HS-5 (cell line): Measurements from ENCODE around the gene OSBPL9.
A peak's percentile ranks its signal among the peaks of the same experiment; 100 is the strongest.

Experiments used
- DNase-seq: peaks from one replicate; pipeline ENCODE4 v3.0.0-alpha.2; 2012; ENCODE audit warnings: low read depth

Gene OSBPL9

DNA sequence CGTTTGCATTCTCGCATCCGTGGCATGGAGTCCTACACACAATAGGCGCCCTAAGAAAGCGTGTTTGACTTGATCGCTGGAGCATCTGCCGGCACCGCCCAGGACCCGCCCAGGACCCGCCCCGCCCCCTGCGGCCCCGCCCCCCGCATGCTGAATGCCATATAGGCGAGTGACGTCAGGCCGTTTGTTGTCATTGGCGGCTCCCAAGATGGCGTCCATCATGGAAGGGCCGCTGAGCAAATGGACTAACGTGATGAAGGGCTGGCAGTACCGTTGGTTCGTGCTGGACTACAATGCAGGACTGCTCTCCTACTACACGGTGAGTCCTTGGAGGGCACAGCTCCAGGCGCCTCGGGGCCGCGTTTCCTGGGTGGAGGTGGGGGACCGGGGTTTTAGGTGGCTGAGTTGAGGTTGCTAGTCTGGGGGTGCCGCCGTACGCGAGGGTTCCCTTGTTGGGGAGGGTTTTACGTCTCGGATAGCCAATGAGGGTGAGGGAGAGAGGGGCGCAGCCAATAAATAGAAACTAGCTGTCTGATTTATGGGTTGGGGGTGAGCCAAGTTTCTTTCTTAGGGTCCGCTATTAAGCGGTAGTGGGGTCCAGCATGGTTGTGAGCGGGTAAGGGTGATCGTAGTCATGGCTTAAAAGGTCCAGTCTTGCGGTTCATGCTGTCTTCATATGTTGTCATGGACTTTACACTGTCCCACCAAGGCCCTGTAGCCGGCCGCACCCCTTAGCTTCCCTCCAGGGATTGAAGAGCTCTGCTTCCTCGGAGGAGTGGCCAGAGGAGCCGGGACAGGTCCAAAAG lies at the start of gene OSBPL9:
Gene OSBPL9 (plus strand): TSS at position 190 of the 806 bp plus-strand sequence. CDS start 19 bp downstream, at position 209.
- peak; percentile 84 for DNase-seq

DNA sequence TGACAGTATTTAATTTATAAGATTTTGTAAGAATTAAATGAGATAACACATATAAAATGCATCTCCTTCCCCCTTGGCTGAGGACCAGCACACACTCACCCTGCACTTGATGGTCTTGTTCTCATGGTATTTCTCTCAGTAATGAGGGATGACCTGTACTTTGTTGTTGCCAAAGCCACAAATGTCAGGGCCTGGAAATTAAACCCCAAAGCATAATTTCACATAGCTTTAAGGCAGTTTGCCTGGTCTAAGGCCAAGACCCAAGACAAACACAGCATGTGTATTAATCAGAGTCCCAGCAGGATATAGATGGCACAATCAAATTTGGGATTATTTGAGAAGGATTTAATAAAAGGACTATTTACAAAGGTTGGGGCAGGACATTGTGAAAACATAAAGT lies 49.2 kb upstream of the OSBPL9 start:
- peak; percentile 84 for DNase-seq

GRCh38 chr1:51568231-51568935 lies 48.5 kb upstream of the OSBPL9 start:
- no peak for DNase-seq

DNA sequence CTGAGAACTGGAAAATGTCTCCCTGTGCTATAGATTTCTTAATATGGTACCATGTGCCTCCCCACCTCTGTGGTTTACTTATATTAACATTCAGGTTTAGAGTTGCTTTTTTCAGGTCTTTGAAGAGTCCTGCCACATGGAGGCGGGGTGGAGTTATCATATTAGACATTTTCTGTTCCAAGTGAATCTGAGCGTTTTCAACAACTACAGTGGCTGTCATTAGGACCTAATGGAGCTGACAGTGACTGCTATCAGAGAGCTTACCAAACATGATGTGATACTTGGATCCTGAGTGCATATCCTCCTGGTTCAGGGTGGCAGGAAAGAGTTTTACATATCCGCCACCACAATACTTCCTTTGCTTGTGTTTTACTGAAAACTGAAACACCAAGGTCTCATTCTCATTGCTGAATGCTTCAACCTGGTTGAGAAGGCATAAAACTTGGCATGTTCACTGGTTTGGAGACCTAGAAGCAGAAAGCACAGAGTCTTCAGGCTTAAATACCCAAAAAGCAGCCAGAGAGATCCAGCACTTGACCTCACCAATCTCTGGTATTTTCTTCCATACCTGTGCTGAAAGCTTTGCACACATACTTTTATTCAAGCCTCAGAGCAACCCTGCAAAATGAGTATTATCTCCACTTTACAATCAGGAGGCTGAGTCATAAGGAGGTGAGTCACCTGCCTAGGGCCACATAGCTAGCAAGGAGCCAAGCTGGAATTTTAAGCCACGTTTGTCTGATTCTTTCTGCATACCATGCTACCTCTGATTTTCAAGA lies 47.4 kb upstream of the OSBPL9 start:
- peak; percentile 75 for DNase-seq

DNA sequence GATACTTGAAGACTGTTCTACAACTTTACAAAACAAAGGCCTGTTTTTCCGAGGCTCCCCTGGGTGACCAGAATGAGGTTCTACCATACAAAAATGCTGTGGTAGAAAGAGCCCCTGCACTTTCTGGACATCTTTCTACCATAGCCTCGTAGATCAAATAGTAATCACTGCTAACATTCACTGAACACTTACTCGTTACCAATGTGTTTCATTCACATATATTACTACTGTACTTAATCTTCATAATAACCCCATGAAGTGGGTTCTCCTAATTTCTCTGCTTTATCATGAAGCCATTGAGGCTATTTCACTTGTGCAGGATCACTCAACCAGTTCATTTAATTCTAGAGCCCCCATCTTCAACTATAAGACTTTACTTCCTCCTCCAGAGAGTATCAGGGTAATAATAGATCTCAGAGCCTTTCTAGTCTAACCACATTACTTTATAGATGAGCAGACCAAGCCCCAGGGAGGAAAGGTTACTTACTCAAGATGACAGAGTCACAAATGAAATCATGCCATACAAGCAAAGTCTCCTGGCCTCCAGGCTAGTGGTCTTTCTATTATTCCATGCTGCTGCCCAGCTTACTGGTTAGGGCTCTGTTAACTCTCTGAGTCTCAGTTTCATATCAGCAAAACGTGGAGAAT lies 46.7 kb upstream of the OSBPL9 start:
- DNase-seq, result no peak

- no peak for DNase-seq
Observed at GRCh38 chr1:51572365-51572764, 44.5 kb upstream of the OSBPL9 start.

GRCh38 chr1:51574796-51575195 lies 42.1 kb upstream of the OSBPL9 start:
- no peak for DNase-seq

DNA sequence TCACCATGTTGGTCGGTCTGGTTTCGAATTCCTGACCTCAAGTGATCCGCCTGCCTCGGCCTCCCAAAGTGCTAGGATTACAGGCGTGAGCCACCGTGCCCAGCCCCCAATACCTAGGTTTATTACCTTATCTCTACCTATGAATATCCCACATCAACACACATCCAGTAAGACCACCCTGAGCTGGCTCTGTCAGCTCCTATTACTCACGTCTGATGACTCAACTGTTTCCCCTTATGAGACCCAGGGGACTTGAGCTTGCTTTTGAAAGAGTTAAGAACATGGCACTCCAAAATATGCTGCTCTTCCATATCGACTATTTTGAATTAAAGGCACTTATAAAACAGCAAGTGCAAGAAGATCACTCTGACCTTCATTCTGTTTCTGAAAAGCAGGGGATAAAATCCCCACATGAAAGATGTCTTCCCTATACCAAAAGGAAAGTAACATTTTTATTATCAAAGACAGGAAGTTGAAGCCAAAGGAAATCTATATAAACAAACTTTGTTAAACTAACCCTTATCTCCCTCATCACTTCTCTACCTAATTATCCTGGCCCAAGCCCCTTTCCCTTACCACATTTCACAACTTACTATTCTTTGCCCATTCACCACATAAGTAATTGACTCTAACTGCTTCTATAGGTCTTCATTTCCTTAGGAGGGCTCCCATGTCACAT lies 41.3 kb upstream of the OSBPL9 start:
- DNase-seq, result peak; percentile 49

- no peak for DNase-seq
Observed at GRCh38 chr1:51576085-51576444, 40.8 kb upstream of the OSBPL9 start.

- DNase-seq, result no peak
Observed at GRCh38 chr1:51576923-51577322, 40.0 kb upstream of the OSBPL9 start.

DNA sequence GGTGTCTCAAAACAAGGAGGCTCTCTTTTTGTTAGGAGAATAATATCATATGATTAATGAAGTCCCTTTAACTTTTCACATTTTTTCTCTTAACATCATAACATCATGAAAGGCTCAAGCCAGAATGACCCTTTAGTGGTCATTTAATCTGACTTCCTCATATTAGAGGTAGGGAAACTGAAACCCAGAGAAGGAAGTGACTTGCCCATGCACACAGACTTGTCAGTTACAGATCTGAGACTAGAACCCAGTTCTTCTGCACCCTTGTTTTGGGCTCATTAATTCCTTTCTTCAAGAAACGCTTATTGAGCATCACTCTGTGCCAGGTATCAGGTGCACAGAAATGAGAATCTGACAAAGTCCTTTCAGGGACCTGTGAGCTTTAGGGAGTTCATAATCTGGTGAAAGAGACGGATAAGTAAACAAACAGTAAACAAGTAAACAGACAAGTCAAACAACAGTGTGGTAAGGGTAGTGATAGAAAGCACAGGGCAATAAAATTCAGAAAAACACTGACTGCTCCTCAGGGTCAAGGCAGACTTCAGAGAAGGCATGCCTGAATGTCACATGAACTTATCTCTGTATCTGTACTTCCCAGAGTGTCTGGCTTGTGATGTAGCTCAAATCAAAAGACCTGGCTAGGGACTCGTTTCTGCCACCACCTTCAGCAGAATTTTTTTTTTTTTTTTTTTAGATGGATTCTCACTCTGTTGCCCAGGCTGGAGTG lies 38.3 kb upstream of the OSBPL9 start:
- DNase-seq, result no peak

- no peak for DNase-seq
Observed at GRCh38 chr1:51581238-51581637, 35.7 kb upstream of the OSBPL9 start.

DNA sequence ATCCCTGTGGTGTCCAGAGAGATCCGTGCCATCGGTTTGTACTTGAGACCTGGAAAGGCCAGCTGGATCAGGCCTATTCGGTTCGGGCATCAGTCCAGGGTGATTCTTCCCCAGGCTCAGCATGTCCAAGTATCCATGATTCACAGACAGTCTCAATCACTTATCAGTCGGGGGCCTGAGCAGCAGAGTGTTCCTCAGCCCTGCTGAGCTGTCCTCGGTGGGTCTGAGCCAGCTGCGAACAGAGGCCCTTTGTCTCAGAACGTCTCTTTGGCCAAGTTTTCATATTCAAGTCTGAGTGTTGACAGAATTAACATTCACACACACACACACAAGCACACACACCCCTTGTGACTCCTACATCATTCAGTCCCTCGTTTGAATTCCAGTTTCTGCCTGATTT lies 33.4 kb upstream of the OSBPL9 start:
- DNase-seq, result no peak

GRCh38 chr1:51584021-51584420 lies 32.9 kb upstream of the OSBPL9 start:
- no peak for DNase-seq

DNA sequence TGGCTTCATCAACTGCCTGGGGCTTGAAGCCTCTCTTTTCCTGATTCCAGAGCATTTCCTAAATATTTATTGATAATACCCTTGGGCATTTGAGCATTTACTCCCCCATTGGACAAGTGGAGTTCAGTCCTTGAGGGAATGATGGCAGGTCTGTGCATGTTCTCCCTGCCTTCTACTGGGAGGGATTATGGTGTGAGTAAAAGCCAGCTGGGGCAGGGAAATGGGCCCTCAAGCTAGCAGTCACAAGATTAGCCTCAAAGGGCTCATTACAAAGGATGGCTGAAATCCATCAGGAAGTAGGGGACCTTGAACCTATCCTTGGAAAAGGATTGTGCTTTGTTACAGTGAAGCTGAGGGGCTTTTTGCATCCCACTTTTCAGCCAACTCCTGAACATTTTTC lies 24.2 kb upstream of the OSBPL9 start:
- no peak for DNase-seq

GRCh38 chr1:51594716-51595115 lies 22.2 kb upstream of the OSBPL9 start:
- no peak for DNase-seq

GRCh38 chr1:51600529-51600928 lies 16.4 kb upstream of the OSBPL9 start:
- no peak for DNase-seq

- no peak for DNase-seq
Observed at GRCh38 chr1:51600965-51601364, 15.9 kb upstream of the OSBPL9 start.

DNA sequence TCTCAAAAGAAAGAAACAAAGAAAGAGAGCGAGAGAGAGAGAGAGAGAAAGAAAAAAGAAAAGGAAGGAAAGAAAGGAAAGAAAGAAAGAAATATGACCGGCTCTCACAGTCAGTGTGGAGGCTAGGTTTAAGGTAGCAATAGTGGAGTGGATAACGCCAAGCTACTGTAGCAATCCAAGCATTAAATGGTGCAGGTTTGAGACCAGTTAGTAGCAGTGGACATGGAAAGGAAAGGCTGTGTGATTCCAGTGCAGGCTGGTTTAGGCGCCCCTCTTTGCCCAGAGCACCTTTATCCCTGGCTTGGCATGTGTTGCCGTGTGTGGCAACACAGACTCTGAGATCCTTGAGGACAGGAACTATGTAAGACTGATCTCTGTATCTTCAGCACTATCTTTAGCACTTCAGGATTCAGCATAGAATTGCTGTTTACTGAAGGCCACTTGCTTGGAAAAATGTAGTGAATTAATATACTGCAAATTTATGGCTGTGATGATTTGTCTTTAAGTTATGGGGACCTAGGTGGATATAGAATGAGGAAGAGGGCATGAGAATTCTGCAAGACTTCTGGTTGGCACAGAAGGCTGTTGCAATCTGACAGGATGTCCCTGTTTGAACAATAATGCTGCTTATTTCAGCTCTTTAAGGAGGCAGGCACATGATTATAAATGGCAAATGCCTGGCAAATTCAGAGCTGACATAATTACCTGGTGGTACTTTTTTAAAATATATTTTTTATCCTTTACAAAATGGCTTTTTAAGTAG lies 10.8 kb upstream of the OSBPL9 start:
- DNase-seq, result no peak

GRCh38 chr1:51607681-51608095 lies 9.2 kb upstream of the OSBPL9 start:
- no peak for DNase-seq
